ENCODE measurements around the gene RANBP3L. TPM values are rescaled to one million over a fixed set of nuclear protein-coding genes. Genes with fewer than 3 reads are reported as not detected.

RANBP3L gene
- total and polyA plus RNA-seq, 10 of the 15 experiments (the other 5 are each of a cell fraction or from before 2014, with no cell fraction given), result 0.02 to 0.29 (median 0.06) TPM; not detected in 4

DNA sequence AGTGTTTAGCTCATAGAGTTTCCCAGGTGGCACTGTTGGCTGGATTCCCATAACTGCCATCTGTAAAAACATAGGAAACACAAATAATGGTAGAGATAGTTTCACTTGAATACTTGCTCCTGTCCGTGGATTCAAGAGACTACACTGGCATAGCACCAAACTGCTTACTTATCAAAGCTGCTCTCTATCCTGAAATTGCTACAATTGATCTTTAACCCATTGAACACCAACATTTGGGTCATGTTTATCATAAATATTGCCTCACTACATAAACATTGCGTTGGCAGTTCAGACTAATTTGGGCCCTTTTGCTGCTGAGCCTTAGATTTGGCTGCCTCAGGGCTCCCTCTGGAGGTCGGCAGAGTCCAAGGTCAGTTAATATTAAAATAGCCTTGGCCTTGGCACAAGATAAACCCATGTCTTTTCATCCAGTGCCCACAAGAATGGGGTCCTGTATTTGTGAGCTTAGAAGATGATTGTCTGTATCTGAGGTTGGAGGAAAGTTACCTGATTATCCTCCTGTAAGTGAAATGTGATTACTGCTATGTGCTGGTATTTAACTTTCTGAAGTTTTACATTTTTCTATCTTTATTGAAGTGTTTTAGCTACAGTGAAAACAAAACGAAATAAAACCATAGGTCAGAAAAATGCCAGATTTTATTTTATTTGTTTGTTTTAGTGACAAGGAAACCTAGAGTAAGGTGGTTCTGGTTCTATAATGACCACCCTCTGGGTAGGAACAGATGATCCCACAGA, 4.0 kb upstream of the RANBP3L start:
- TF ChIP-seq HDGF (IDR thresholded peaks at IDR 0.05) (no peak), YY1 (IDR thresholded peaks at IDR 0.05; ENCODE audit: low read depth, low read length) (0 out of 2 replicates have a peak, but pooled peaks have one; percentile 20), SMC3 (IDR thresholded peaks at IDR 0.05; ENCODE audit: borderline replicate concordance, low read length) (peak; percentile 70; the same call in 1 of the 2 replicates), RAD21 (IDR thresholded peaks at IDR 0.05; ENCODE audit: insufficient read depth, low read depth, low read length) (peak; percentile 82)
- TF ChIP-seq, protein P1, sequence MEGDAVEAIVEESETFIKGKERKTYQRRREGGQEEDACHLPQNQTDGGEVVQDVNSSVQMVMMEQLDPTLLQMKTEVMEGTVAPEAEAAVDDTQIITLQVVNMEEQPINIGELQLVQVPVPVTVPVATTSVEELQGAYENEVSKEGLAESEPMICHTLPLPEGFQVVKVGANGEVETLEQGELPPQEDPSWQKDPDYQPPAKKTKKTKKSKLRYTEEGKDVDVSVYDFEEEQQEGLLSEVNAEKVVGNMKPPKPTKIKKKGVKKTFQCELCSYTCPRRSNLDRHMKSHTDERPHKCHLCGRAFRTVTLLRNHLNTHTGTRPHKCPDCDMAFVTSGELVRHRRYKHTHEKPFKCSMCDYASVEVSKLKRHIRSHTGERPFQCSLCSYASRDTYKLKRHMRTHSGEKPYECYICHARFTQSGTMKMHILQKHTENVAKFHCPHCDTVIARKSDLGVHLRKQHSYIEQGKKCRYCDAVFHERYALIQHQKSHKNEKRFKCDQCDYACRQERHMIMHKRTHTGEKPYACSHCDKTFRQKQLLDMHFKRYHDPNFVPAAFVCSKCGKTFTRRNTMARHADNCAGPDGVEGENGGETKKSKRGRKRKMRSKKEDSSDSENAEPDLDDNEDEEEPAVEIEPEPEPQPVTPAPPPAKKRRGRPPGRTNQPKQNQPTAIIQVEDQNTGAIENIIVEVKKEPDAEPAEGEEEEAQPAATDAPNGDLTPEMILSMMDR (IDR thresholded peaks at IDR 0.05 in 2 of 3, conservative IDR thresholded peaks at IDR 0.05 in 1 of 3; ENCODE audit: control insufficient read depth in 2 of 3, extremely low read depth in 1 of 3, insufficient read depth in 1 of 3, low read depth in 3 of 3, low read length in 3 of 3), result peak; percentile 61 to 83 (median 74)
- FAIRE-seq (peak; percentile 81), ATAC-seq (peak; percentile 89), DNase-seq (ENCODE audit: low read depth, low spot score) (no peak)
- no peaks in the 10 kb centered on the region for H3K4me1 ChIP-seq (ENCODE audit: control insufficient read depth, insufficient read depth, low read length)
- in situ Hi-C loops (cut with MboI), result loop anchor here (10.0 kb wide), 1 partner anchor 231 kb away; no protein-coding TSS in a partner anchor
- no peak overlapping the region for H3K27ac ChIP-seq (ENCODE audit: control insufficient read depth, insufficient read depth)
- ChIA-PET POLR2A (interaction anchor here (0.8 kb wide), 1 partner anchor 40 kb away, joined by 3 read pairs; no protein-coding TSS in a partner anchor), RAD21 (ENCODE audit: unreplicated experiment) (interaction anchor here (1.0 to 3.5 kb wide), 2 partner anchors 128 to 227 kb away, joined by 3 to 18 read pairs; no protein-coding TSS in a partner anchor), CTCF (interaction anchor here (0.6 to 8.7 kb wide), 17 partner anchors 9 to 235 kb away, joined by 3 to 83 read pairs (median 4); no protein-coding TSS in a partner anchor), SMC1A (ENCODE audit: uncharacterized antibody, unreplicated experiment) (interaction anchor here (0.6 to 1.7 kb wide), 9 partner anchors 35 to 226 kb away, joined by 3 to 24 read pairs (median 5); no protein-coding TSS in a partner anchor)
- no peak overlapping the region for H3K9ac ChIP-seq (ENCODE audit: control insufficient read depth, insufficient read depth, low read length)
- H3K4me2 ChIP-seq (ENCODE audit: control insufficient read depth, insufficient read depth), result no peak overlapping the region
- H3K27me3 ChIP-seq (replicated peaks in 1 of 2; ENCODE audit: control insufficient read depth in 2 of 2, insufficient read depth in 2 of 2, low read length in 1 of 2), result peaks cover 0 to 3% of the 10 kb centered on the region in 2 experiments; a peak in 1 of 4 replicates
- intact Hi-C loops (cut with micrococcal nuclease; ENCODE audit: unreplicated experiment), result loop anchor here (1.0 kb wide), 4 partner anchors 40 to 342 kb away; no protein-coding TSS in a partner anchor
- H3K36me3 ChIP-seq (ENCODE audit: control insufficient read depth in 2 of 2, insufficient read depth in 2 of 2, low read length in 1 of 2), result no peaks in the 10 kb centered on the region
- WGBS (ENCODE audit: insufficient coverage, insufficient replicate concordance, low lambda C conversion rate, missing lambda C conversion rate), result 21% methylated on average over 4 of the region's 4 CpGs
- H3K4me3 ChIP-seq, result no peak overlapping the region
- H2AFZ ChIP-seq (ENCODE audit: control insufficient read depth, low read depth, low read length), result no peak overlapping the region
- no peaks in the 10 kb centered on the region for H3K9me3 ChIP-seq (replicated peaks; ENCODE audit: control insufficient read depth, insufficient read depth, low read length)
- BruUV-seq (replicated peaks), result no TSS peak
- no peaks in the 10 kb centered on the region for H4K20me1 ChIP-seq (ENCODE audit: control insufficient read depth, insufficient read depth)
- H3K79me2 ChIP-seq (ENCODE audit: control insufficient read depth, insufficient read depth, low read length), result no peaks in the 10 kb centered on the region
